K562 (cell line): ENCODE results near the gene SLC9A3. TPM values are rescaled to one million over a fixed set of nuclear protein-coding genes. Genes with fewer than 3 reads are reported as not detected.

ENCODE experiments used
- ATAC-seq: fragments of 200-7000 bp; cut with Tn5 transposase; 3 replicates; pipeline ENCODE4 v1.9.1; 2020; ENCODE audit warnings: moderate library complexity
- BruUV-seq: library from RNA; stranded (reverse); fragments of 400-500 nt; replicated peaks from 2 replicates; lab custom pipeline; 2021; lab: Mats Ljungman, UMichigan
- CTCF ChIA-PET: fragments of 300-600 bp; formaldehyde crosslinking; extraction: SDS; loops from one replicate; lab custom pipeline; 2021; ENCODE audit warnings: low intra/inter-chr PET ratio; lab: Yijun Ruan, JAX
- POLR2A ChIA-PET: fragments of 300-600, 350-650 bp; sonication (Branson Sonifier 250); formaldehyde crosslinking; extraction: SDS; loops from one replicate; lab custom pipeline; 2021; ENCODE audit warnings: antibody characterized with exemption, inconsistent platforms; lab: Yijun Ruan, JAX
- DNase-seq, 4 experiments: peaks; one replicate each; pipeline versions ENCODE4 v3.0.0 to v3.0.0-alpha.2; 2011 to 2018; ENCODE audit warnings: low spot score in 3 of 4, mixed read lengths in 3 of 4; ENCODE audit errors: extremely low read depth in 1 of 4
- FAIRE-seq: peaks from 2 replicates; lab custom pipeline; 2011; peaks lifted over from hg19 to GRCh38; lab: Jason Lieb, UNC
- H2AFZ ChIP-seq: 2 replicates; pipeline ENCODE4 v1.6.0; 2011; ENCODE audit warnings: low read depth, low read length, control low read depth, inconsistent platforms
- H3K27ac ChIP-seq: fragments of 200-600 bp; 3 replicates; pipeline ENCODE4 v1.8.0; 2011; ENCODE audit warnings: low read depth, mild to moderate bottlenecking, control low read depth, inconsistent platforms, low read length, moderate library complexity, mixed read lengths; ENCODE audit errors: extremely low read depth
- H3K27me3 ChIP-seq, 2 experiments: fragments of 300-600 bp in 1 of 2; 2 replicates in 1 of 2; 3 replicates in 1 of 2; pipeline versions ENCODE4 v1.6.0 to v1.8.0; 2011; ENCODE audit warnings: inconsistent platforms in 2 of 2, low read length in 2 of 2, mild to moderate bottlenecking in 1 of 2, mixed read lengths in 1 of 2, moderate library complexity in 1 of 2; ENCODE audit not compliant: control insufficient read depth in 2 of 2, insufficient read depth in 2 of 2
- H3K36me3 ChIP-seq: fragments of 300-600 bp; 3 replicates; pipeline ENCODE4 v1.8.0; 2011; ENCODE audit warnings: mild to moderate bottlenecking, low read length, inconsistent platforms; ENCODE audit not compliant: control insufficient read depth, insufficient read depth
- H3K4me1 ChIP-seq, 2 experiments: fragments of 200-600 bp in 1 of 2; replicated peaks in 1 of 2; 2 replicates in 1 of 2; 3 replicates in 1 of 2; pipeline versions ENCODE4 v1.5.1 to v1.8.0; 2011; ENCODE audit warnings: inconsistent platforms in 2 of 2, low read length in 2 of 2, mild to moderate bottlenecking in 1 of 2, mixed read lengths in 1 of 2, moderate library complexity in 1 of 2; ENCODE audit not compliant: control insufficient read depth in 2 of 2, insufficient read depth in 2 of 2
- H3K4me2 ChIP-seq: 2 replicates; pipeline ENCODE4 v1.6.1; 2011; ENCODE audit warnings: low read length, control low read depth, inconsistent platforms, mixed read lengths; ENCODE audit not compliant: insufficient read depth
- H3K4me3 ChIP-seq: fragments of 200-600 bp; sonication (generic), shearing (Covaris generic); 2 replicates; pipeline ENCODE4 v1.5.1; 2016; ENCODE audit warnings: control low read depth, inconsistent platforms
- H3K79me2 ChIP-seq: fragments of 200-600 bp; 3 replicates; pipeline ENCODE4 v1.8.0; 2011; ENCODE audit warnings: low read length, inconsistent platforms; ENCODE audit not compliant: control insufficient read depth, insufficient read depth
- H3K9ac ChIP-seq, 2 experiments: 2 replicates each; pipeline versions ENCODE4 v1.6.0 to v1.6.1; 2011; ENCODE audit warnings: low read depth in 2 of 2, low read length in 2 of 2, control low read depth in 1 of 2, inconsistent platforms in 1 of 2, mild to moderate bottlenecking in 1 of 2, mixed read lengths in 1 of 2; ENCODE audit not compliant: insufficient read depth in 1 of 2
- H3K9me1 ChIP-seq: one replicate; pipeline ENCODE4 v1.6.0; 2011; ENCODE audit warnings: inconsistent platforms, mild to moderate bottlenecking, low read length, moderate library complexity; ENCODE audit not compliant: control insufficient read depth, insufficient read depth
- H3K9me3 ChIP-seq: replicated peaks from 2 replicates; pipeline ENCODE4 v1.5.1; 2011; ENCODE audit warnings: low read depth, low read length, inconsistent platforms; ENCODE audit not compliant: control insufficient read depth, insufficient read depth
- H4K20me1 ChIP-seq: replicated peaks from 2 replicates; pipeline ENCODE4 v1.6.1; 2011; ENCODE audit warnings: low read length, inconsistent platforms, mixed read lengths; ENCODE audit not compliant: control insufficient read depth, insufficient read depth
- COPS2 ChIP-seq: fragments of 450-650 bp; conservative IDR thresholded peaks from 2 replicates; pipeline ENCODE4 v1.6.1; 2016; ENCODE audit warnings: mild to moderate bottlenecking, moderate library complexity
- FOS ChIP-seq: IDR thresholded peaks from 3 replicates; pipeline ENCODE4 v1.6.1; 2011; ENCODE audit not compliant: insufficient read length; ENCODE audit errors: extremely low read depth
- FOXA1 ChIP-seq: fragments of 450-650 bp; IDR thresholded peaks from 2 replicates; pipeline ENCODE4 v1.6.1; 2016; ENCODE audit warnings: mild to moderate bottlenecking, borderline replicate concordance
- HNRNPUL1 ChIP-seq: fragments of 200-400 bp; formaldehyde crosslinking; IDR thresholded peaks from 2 replicates; pipeline ENCODE4 v1.6.1; 2017; ENCODE audit warnings: low read length
- LARP7 ChIP-seq: fragments of 450-650 bp; IDR thresholded peaks from 2 replicates; pipeline ENCODE4 v1.6.1; 2016
- LEF1 ChIP-seq: fragments of 450-650 bp; IDR thresholded peaks from 2 replicates; pipeline ENCODE4 v1.6.1; 2016; ENCODE audit warnings: mild to moderate bottlenecking
- MCM7 ChIP-seq, 2 experiments: fragments of 450-650 bp; IDR thresholded peaks; 2 replicates each; pipeline ENCODE4 v1.6.1; 2016 to 2018
- MTF1 ChIP-seq: fragments of 250-450 bp; sonication (Bioruptor Pico); IDR thresholded peaks from 2 replicates; pipeline ENCODE4 v1.9.0; 2021; ENCODE audit warnings: moderate library complexity, mild to moderate bottlenecking, inconsistent platforms, borderline replicate concordance
- XRCC3 ChIP-seq: fragments of 450-650 bp; IDR thresholded peaks from 2 replicates; pipeline ENCODE4 v1.6.1; 2017; ENCODE audit warnings: mild to moderate bottlenecking, moderate library complexity
- ZBTB8A ChIP-seq: fragments of 450-650 bp; IDR thresholded peaks from 2 replicates; pipeline ENCODE4 v1.6.1; 2018; ENCODE audit warnings: mild to moderate bottlenecking, moderate library complexity; ENCODE audit not compliant: partially characterized antibody
- ZFPM2 ChIP-seq: fragments of 250-450 bp; sonication (Bioruptor Pico); IDR thresholded peaks from 2 replicates; pipeline ENCODE4 v1.5.1; 2022; ENCODE audit warnings: mild to moderate bottlenecking
- ZFX ChIP-seq: sonication (generic); formaldehyde crosslinking; IDR thresholded peaks from 2 replicates; pipeline ENCODE4 v1.8.0; 2022; ENCODE audit warnings: mild to moderate bottlenecking, missing genetic modification reagents, moderate library complexity
- ZNF133 ChIP-seq: fragments of 250-450 bp; sonication (Bioruptor Pico); IDR thresholded peaks from 2 replicates; pipeline ENCODE4 v1.4.0; 2020; ENCODE audit warnings: mild to moderate bottlenecking
- ZNF354B ChIP-seq: fragments of 250-450 bp; sonication (Bioruptor Pico); IDR thresholded peaks from 2 replicates; pipeline ENCODE4 v1.4.0; 2020
- WGBS: fragments of 100-300 bp; shearing (Covaris generic); methylation state at CpG from one replicate; pipeline ENCODE4 v1.1.6; 2016; ENCODE audit warnings: low coverage, mixed read lengths; ENCODE audit not compliant: insufficient coverage; ENCODE audit errors: missing lambda C conversion rate; 5-methylcytosine and 5-hydroxymethylcytosine counted together
- in situ Hi-C: fragments of 300-500 bp; cut with MboI; formaldehyde crosslinking; loops from 4 replicates; pipeline ENCODE4 v1.15.0; 2018; ENCODE audit warnings: inconsistent platforms, mixed read lengths
- intact Hi-C: fragments of 100-400 bp; cut with micrococcal nuclease; formaldehyde crosslinking; loops from 2 replicates; pipeline ENCODE4 v1.14.2; 2022
- polyA plus RNA-seq, 8 experiments: library from polyadenylated mRNA; depleted of rRNA in 4 of 8; stranded (reverse) in 5 of 8; unstranded in 3 of 8; fragments of >200 nt; fragmentation: Nextera tagmentation in 2 of 8; fragmentation: Illumina TruSeq in 1 of 8; extraction: Ambion mirVana in 2 of 8; extraction: Trizol in 1 of 8; gene quantifications; 2 replicates each; pipeline versions ENCODE4 v1.2.1 to v1.2.3, GENCODE V29; 2011 to 2014; ENCODE audit warnings: inconsistent platforms in 1 of 8, missing spikeins in 1 of 8
- total RNA-seq, 7 experiments: library from RNA; depleted of rRNA in 6 of 7; stranded (reverse); fragments of >200 nt in 6 of 7; fragmentation: Illumina TruSeq in 2 of 7; extraction: Trizol in 2 of 7; gene quantifications; 2 replicates each; pipeline versions ENCODE4 v1.2.1 to v1.2.3, GENCODE V29; 2011 to 2021; ENCODE audit warnings: low replicate concordance in 1 of 7
- TF ChIP-seq, protein P1 (sequence below): fragments of 450-650 bp; IDR thresholded peaks from 2 replicates; pipeline ENCODE4 v1.6.1; 2016
- TF ChIP-seq, protein P2 (sequence below), 3 experiments: IDR thresholded peaks in 2 of 3; conservative IDR thresholded peaks in 1 of 3; 2 replicates each; pipeline ENCODE4 v1.5.1; 2011 to 2012; ENCODE audit warnings: low read length in 3 of 3, mild to moderate bottlenecking in 3 of 3, control low read depth in 2 of 3, improper control_type of control experiment in 1 of 3, inconsistent platforms in 1 of 3, low read depth in 1 of 3, mixed read lengths in 1 of 3, moderate library complexity in 1 of 3; ENCODE audit not compliant: insufficient read depth in 2 of 3

The SLC9A3 gene
- total and polyA plus RNA-seq, 9 of the 15 experiments (the other 6 are each of a cell fraction or from before 2014, with no cell fraction given): 1.5 to 5.8 (median 3.7) TPM; not detected in 2

DNA sequence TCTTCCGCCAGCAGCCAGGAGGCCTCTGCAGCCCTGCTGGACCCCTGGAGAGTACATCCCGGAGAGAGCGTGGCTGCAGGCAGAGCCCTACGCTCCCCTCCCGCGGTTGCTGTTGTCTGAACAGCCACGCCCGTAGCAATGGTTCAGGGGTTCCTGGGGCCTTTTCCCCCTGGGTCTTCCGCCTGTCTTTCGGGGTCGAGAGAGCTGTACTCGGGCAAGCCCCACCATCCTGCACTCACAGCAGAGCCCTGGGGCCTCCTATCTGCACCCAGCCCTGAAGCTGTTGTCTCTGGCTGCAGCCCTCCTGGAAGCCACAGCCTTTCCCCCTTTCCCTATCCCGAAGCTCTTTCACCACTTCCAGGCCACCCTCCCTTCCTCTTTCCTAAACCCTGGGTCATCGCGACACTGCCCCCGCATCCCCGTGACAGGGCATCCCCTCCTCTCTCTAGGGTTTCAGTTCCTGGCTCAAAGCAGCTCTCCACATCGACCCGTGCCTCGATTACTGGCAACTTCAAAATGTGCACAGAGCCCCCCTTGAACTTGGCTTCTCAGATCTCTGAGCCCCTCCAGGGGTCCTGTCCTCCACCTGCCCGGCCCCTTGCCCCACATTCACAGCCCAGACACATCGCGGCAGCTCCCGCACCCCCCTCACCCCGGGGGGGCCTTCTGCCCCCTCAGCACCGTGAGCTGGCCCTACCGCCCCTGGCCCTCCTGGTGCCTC lies 44.0 kb upstream of the SLC9A3 start (continued):
- TF ChIP-seq ZFX: no peak
- TF ChIP-seq FOXA1: no peak

DNA sequence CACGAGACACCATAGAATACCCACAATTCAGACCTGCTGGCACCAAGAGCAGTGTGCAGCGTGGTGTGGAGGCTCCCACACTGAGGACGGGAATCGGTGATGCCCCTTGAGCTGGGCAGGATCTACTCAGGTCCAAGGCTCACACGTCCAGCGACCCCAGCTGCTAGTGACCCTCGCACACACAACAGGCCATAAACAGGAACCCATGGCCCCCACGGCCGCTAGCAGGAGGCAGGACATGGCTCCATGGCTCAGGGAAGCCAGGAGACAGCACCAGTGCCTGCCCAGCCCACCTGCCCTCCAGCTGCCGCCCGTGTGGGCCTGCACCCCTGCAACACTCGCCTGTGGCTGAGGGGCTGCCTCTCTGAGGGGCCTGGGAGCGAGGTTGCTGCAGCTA lies 43.4 kb upstream of the SLC9A3 start:
- Histone ChIP-seq H3K4me1 (peaks cover 0 to 25% of the 10 kb centered on the region in 2 experiments; a peak in 2 of 5 replicates), H3K36me3 (no peaks in the 10 kb centered on the region), H3K9ac (peak overlapping the region in 1 of 2 experiments; percentile 52; a peak in 1 of 4 replicates), H3K79me2 (no peaks in the 10 kb centered on the region), H3K4me3 (no peak overlapping the region), H3K27ac (no peak overlapping the region), H2AFZ (no peak overlapping the region), H3K9me3 (no peaks in the 10 kb centered on the region), H3K27me3 (peaks cover 45 to 59% of the 10 kb centered on the region in 2 experiments), H3K4me2 (no peak overlapping the region), H3K9me1 (no peaks in the 10 kb centered on the region), H4K20me1 (no peaks in the 10 kb centered on the region)
- TF ChIP-seq ZNF133 (CRISPR knock-in tag) (no peak), ZNF354B (no peak), XRCC3 (no peak), LARP7 (no peak), COPS2 (no peak), HNRNPUL1 (no peak), ZBTB8A (no peak), MCM7 (IDR thresholded peaks at IDR 0.05) (no peak), FOS (no peak), ZFPM2 (CRISPR knock-in tag) (no peak), LEF1 (no peak), MTF1 (CRISPR knock-in tag) (no peak)
- TF ChIP-seq, protein P1, sequence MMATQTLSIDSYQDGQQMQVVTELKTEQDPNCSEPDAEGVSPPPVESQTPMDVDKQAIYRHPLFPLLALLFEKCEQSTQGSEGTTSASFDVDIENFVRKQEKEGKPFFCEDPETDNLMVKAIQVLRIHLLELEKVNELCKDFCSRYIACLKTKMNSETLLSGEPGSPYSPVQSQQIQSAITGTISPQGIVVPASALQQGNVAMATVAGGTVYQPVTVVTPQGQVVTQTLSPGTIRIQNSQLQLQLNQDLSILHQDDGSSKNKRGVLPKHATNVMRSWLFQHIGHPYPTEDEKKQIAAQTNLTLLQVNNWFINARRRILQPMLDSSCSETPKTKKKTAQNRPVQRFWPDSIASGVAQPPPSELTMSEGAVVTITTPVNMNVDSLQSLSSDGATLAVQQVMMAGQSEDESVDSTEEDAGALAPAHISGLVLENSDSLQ: no peak
- TF ChIP-seq, protein P2, sequence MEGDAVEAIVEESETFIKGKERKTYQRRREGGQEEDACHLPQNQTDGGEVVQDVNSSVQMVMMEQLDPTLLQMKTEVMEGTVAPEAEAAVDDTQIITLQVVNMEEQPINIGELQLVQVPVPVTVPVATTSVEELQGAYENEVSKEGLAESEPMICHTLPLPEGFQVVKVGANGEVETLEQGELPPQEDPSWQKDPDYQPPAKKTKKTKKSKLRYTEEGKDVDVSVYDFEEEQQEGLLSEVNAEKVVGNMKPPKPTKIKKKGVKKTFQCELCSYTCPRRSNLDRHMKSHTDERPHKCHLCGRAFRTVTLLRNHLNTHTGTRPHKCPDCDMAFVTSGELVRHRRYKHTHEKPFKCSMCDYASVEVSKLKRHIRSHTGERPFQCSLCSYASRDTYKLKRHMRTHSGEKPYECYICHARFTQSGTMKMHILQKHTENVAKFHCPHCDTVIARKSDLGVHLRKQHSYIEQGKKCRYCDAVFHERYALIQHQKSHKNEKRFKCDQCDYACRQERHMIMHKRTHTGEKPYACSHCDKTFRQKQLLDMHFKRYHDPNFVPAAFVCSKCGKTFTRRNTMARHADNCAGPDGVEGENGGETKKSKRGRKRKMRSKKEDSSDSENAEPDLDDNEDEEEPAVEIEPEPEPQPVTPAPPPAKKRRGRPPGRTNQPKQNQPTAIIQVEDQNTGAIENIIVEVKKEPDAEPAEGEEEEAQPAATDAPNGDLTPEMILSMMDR (IDR thresholded peaks at IDR 0.05 in 2 of 3, conservative IDR thresholded peaks at IDR 0.05 in 1 of 3; ENCODE audit: insufficient read depth in 2 of 3, low read depth in 1 of 3, low read length in 3 of 3): no peak
- BruUV-seq: no TSS peak
- DNase-seq (no peak), FAIRE-seq (no peak), ATAC-seq (peak; percentile 41)
- CTCF ChIA-PET: no interaction called here
- in situ Hi-C loops (no loop called here), intact Hi-C loops (no loop called here)
- POLR2A ChIA-PET: interaction anchor here (1.5 kb wide), 1 partner anchor 13 kb away, joined by 4 read pairs; no protein-coding TSS in a partner anchor
- WGBS: 2% methylated on average over 13 of the region's 13 CpGs
